Testis (tissue), 3 donors: ENCODE data around the gene COLEC11. TPM values are rescaled to one million over a fixed set of nuclear protein-coding genes. Genes with fewer than 3 reads are reported as not detected.
"Not testable (repeated sequence)": the region's sequence is repeated elsewhere in the genome, so short reads cannot be mapped to it uniquely, and the experiment has no call there.

ENCODE experiments used
- DNase-seq: peaks from one replicate; pipeline ENCODE4 v3.0.0-alpha.2; 2019
- H3K27ac ChIP-seq, 2 donors: fragments of 200-600 bp; sonication (generic); one replicate each; pipeline ENCODE4 v1.5.1; 2019
- H3K27me3 ChIP-seq: fragments of 200-600 bp; sonication (generic); one replicate; pipeline ENCODE4 v1.5.1; 2019
- H3K36me3 ChIP-seq: fragments of 200-600 bp; sonication (generic); one replicate; pipeline ENCODE4 v1.5.1; 2017; ENCODE audit warnings: low read depth; ENCODE audit errors: missing control alignments
- H3K4me1 ChIP-seq: fragments of 200-600 bp; sonication (generic); one replicate; pipeline ENCODE4 v1.5.1; 2019
- H3K4me3 ChIP-seq, 2 donors: fragments of 200-600 bp; sonication (generic); one replicate each; pipeline ENCODE4 v1.5.1; 2017 to 2019
- H3K9me3 ChIP-seq: fragments of 200-600 bp; sonication (generic); one replicate; pipeline ENCODE4 v1.5.1; 2017
- POLR2A ChIP-seq: fragments of 450-650 bp; IDR thresholded peaks from one replicate; pipeline ENCODE4 v1.6.1; 2017; ENCODE audit warnings: antibody characterized with exemption, mild to moderate bottlenecking, moderate library complexity
- WGBS, 2 donors: methylation state at CpG; one replicate each; pipeline ENCODE4 v1.1.5; 2018; 5-methylcytosine and 5-hydroxymethylcytosine counted together
- intact Hi-C: fragments of 100-400 bp; cut with DNase I; formaldehyde crosslinking; loops from one replicate; pipeline ENCODE4 v1.15.1; 2023; ENCODE audit warnings: low total_unique reads
- polyA plus RNA-seq: library from polyadenylated mRNA; stranded (reverse); fragments of 350-450 nt; fragmentation: Illumina TruSeq; extraction: RNeasy Lipid Tissue Mini Kit (QIAGEN cat#74804); gene quantifications from one replicate; pipeline ENCODE4 v1.2.3, GENCODE V29; 2014; ENCODE audit warnings: low read depth, low replicate concordance; ENCODE audit not compliant: insufficient read depth
- total RNA-seq, 2 donors: library from RNA; depleted of rRNA; stranded (reverse); fragments of >200 nt; gene quantifications; one replicate each; pipeline ENCODE4 v1.2.3, GENCODE V29; 2016
- TF ChIP-seq, protein P1 (sequence below), 3 experiments: fragments of 450-650 bp in 2 of 3; fragments of 200-600 bp in 1 of 3; sonication (generic) in 1 of 3; IDR thresholded peaks; one replicate each; pipeline ENCODE4 v1.5.1; 2016 to 2019; ENCODE audit warnings: antibody characterized with exemption in 3 of 3, mild to moderate bottlenecking in 2 of 3, moderate library complexity in 1 of 3

Gene COLEC11
- total and polyA plus RNA-seq, 3 donors from 2014 or later: 12.7 to 15.8 (median 15.4) TPM

DNA sequence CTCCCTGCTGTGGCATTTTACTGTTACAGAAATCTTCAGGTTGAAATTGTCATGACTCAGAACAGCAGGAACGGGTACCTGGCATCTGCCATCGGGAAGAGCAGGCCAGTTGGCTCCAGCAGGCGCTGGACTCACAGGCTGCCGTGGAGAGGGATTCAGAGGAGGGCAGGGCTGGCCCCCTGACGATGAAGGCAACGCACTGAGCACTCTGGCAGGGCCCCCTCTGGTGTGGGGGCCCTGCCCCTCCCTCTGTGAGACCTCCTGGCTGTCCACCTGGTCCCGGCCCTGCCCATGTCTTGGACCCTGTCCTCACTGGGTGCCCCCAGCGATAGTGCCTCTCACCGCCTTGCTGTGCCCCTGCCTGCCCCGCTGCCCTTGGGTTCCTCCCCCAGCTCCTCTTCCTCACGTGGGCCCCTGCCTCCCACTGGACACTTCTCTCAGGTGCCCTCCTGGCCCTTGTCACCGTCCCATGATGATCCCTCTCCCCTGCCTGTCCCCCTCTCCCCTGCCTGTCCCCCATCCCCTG, 39.7 kb downstream of the COLEC11 start:
- DNase-seq: no peak
- Histone ChIP-seq H3K36me3 (no peaks in the 10 kb centered on the region), H3K27me3 (no peaks in the 10 kb centered on the region), H3K4me1 (peaks cover 32% of the 10 kb centered on the region), H3K9me3 (no peaks in the 10 kb centered on the region), H3K27ac (peak overlapping the region; percentile 10 to 56), H3K4me3 (no peak overlapping the region)
- no peak for TF ChIP-seq POLR2A
- TF ChIP-seq, protein P1, sequence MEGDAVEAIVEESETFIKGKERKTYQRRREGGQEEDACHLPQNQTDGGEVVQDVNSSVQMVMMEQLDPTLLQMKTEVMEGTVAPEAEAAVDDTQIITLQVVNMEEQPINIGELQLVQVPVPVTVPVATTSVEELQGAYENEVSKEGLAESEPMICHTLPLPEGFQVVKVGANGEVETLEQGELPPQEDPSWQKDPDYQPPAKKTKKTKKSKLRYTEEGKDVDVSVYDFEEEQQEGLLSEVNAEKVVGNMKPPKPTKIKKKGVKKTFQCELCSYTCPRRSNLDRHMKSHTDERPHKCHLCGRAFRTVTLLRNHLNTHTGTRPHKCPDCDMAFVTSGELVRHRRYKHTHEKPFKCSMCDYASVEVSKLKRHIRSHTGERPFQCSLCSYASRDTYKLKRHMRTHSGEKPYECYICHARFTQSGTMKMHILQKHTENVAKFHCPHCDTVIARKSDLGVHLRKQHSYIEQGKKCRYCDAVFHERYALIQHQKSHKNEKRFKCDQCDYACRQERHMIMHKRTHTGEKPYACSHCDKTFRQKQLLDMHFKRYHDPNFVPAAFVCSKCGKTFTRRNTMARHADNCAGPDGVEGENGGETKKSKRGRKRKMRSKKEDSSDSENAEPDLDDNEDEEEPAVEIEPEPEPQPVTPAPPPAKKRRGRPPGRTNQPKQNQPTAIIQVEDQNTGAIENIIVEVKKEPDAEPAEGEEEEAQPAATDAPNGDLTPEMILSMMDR (IDR thresholded peaks at IDR 0.05): no peak
- 74 to 91% methylated on average over 7 to 12 of the region's 12 CpGs for WGBS, 2 donors
- intact Hi-C loops: no loop called here

DNA sequence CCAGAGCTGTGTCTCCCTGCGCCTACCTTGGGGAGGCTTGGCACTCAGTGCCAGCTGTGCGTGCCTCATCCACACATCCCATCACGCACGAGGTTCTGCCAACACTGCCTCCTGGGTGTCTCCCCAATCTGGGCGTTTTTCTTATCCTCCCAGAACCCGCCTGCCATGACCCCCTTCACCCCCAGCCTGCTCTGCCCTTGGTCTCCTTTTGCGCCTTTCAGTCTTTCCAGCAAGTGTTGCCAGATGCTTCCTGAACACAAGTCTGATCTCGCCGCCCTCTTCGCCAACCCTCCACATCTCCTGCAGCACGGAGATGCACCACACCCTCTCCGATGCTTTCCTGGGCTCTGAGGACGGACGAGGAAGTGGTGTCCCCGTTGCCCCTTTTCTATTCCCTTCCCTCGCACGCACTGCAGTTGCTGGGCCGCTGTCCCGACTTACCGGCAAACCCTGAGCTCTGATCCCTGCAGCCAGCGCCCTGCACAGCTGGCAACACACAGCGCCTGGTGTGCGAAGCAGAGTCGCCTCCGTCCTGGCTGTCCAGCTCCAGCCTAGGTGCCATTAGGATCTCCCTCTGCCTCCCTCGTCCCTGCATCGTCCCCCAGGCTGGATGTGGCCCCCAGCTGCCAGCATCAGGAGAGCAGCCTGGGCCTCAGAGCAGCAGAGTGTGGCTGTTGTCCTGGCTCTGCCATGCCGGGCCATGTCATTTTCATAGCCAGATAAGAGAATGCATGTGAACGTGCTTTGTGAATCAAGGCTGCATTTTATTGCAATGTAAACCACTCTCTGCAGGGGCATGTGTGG, 40.5 kb downstream of the COLEC11 start:
- Histone ChIP-seq H3K36me3 (no peaks in the 10 kb centered on the region), H3K27me3 (no peaks in the 10 kb centered on the region), H3K27ac (peak overlapping the region; percentile 33 to 59), H3K9me3 (no peaks in the 10 kb centered on the region), H3K4me3 (no peak overlapping the region), H3K4me1 (peaks cover 26% of the 10 kb centered on the region)
- TF ChIP-seq POLR2A: no peak
- TF ChIP-seq, protein P1 (IDR thresholded peaks at IDR 0.05): no peak
- intact Hi-C loops: no loop called here
- DNase-seq: peak; percentile 17
- WGBS, 2 donors: 56 to 66% methylated on average over 19 to 29 of the region's 29 CpGs

DNA sequence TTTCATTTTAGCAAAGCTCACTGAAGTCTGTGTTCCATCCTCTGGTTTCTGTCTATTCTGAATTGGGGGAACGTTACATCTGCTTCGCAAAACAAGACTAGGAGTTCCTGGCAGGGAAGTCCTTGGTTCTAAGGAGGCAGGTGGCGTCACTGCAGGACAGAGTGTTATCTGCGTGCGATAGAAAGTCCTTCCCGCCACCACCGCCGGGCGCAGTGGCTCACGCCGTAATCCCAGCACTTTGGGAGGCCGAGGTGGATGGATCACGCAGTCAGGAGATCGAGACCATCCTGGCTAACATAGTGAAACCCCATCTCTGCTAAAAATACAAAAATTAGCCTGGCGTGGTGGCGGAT, 41.0 kb downstream of the COLEC11 start:
- H3K4me3 ChIP-seq: not testable (repeated sequence)
- WGBS, 2 donors: 62 to 71% methylated on average over 16 of the region's 16 CpGs

DNA sequence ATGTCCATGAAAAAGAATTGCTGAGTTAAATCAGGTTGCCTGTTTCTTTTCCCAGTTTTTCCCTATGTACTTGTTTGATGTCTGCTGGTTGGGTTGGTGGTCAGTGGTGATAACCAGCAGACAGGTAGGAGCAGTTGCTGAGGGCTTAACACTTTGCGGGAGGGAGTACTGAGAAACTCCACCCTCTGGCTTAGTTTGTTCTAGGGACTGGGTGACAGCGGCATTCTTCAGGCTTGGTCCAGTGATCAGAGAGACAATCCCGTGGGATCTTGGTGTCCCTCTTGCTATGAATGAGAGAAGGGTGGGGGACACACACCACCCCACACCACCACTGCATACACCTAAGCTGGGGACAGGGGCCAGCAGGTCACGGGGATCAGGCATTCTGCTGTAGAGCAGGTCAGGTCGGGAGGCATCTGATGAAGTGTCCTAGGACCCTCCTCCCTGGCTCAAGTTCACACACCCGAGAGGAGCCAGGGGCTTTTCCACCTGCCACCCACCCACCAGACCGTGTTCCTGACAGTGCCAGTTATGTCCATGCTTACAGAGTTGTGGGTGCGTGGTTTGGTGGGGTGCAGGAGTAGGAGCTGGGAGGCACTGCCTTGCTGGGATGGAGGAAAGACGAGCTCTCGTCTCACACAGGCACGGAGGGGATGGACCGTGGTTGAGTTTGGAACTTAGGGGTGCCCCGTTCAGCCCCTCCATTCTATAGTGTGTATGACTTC, 41.8 kb downstream of the COLEC11 start:
- H3K27me3 ChIP-seq: no peaks in the 10 kb centered on the region
- H3K36me3 ChIP-seq: no peaks in the 10 kb centered on the region
- H3K4me3 ChIP-seq: no peak overlapping the region
- WGBS, 2 donors: 81 to 89% methylated on average over 9 to 13 of the region's 13 CpGs
- H3K9me3 ChIP-seq: no peaks in the 10 kb centered on the region
- intact Hi-C loops: no loop called here
- H3K27ac ChIP-seq: no peak overlapping the region
- peak; percentile 6 for DNase-seq
- TF ChIP-seq, protein P1 (IDR thresholded peaks at IDR 0.05): no peak
- peaks cover 12% of the 10 kb centered on the region for H3K4me1 ChIP-seq

More for the DNA sequence above, 41.0 kb downstream of the COLEC11 start:
- intact Hi-C loops, H3K27me3 ChIP-seq, H3K36me3 ChIP-seq, H3K9me3 ChIP-seq: not testable (repeated sequence)
- Histone ChIP-seq H3K27ac (peak overlapping the region; percentile 33 to 59), H3K4me1 (peaks cover 20% of the 10 kb centered on the region)
- DNase-seq: peak; percentile 40

DNA sequence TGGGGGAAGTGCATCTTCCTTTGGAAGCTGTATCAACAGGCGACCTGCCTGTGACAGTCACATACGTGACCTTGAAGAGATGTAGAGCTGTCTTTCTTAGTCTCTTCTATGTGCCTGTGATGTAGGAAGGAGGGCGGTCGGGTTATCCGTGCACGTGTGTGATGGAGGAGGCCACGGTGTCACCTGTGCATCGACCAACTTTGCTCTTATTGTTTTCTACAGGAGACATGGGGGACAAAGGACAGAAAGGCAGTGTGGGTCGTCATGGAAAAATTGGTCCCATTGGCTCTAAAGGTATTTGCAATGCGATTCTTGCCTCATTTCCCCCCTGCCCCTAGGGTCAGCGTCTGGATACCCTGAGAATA, 42.4 kb downstream of the COLEC11 start:
- 94 to 95% methylated on average over 11 of the region's 11 CpGs for WGBS, 2 donors

More for the DNA sequence above, 42.4 kb downstream of the COLEC11 start:
- TF ChIP-seq POLR2A: no peak
- TF ChIP-seq, protein P1 (IDR thresholded peaks at IDR 0.05): no peak
- intact Hi-C loops: no loop called here
- Histone ChIP-seq H3K9me3 (no peaks in the 10 kb centered on the region), H3K36me3 (no peaks in the 10 kb centered on the region), H3K4me1 (peaks cover 12% of the 10 kb centered on the region), H3K4me3 (no peak overlapping the region), H3K27me3 (no peaks in the 10 kb centered on the region), H3K27ac (no peak overlapping the region)
- peak; percentile 9 for DNase-seq
